Measurements from ENCODE around the gene JAKMIP2. TPM values are rescaled to one million over a fixed set of nuclear protein-coding genes. Genes with fewer than 3 reads are reported as not detected.

The JAKMIP2 gene
- total RNA-seq, 1 experiment from 2014 or later, result 39.5 TPM

DNA sequence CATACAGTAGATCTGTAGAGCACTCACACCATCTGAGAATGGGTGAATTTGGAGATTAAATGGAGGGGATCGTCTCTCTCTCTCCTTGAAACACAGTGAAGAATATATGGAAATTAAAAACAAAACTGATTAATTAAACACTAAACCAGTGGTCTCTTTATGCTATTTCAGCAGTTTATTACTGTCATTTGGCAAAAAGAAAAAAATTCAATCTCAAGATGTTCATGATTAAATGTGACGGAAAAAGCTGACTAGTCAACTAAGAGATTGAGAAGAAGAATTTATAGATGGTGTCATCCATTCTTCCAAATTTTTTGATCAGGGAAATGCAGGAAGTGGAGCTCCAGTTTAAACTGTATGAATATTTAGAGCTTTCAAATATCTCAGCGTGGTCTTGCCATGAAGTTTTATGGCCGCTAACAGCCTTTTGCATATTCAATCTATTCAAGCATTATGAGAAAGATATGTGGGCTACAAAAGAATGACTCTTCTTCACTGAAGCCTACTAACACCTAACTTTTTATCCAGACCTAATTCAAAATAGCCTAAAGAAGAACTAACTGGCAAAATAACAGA is 151.0 kb downstream of the JAKMIP2 start:
- H3K36me3 ChIP-seq (ENCODE audit: insufficient read depth, low read length), result peaks cover 30% of the 10 kb centered on the region; the same call in 1 of the 2 replicates
- H3K4me2 ChIP-seq (ENCODE audit: low read depth, low read length, poor library complexity, severe bottlenecking), result no peak overlapping the region
- no peak for DNase-seq
- H3K9me2 ChIP-seq (replicated peaks; ENCODE audit: insufficient read depth, low read length), result no peaks in the 10 kb centered on the region
- H2AFZ ChIP-seq (ENCODE audit: low read length), result no peak overlapping the region
- H4K20me1 ChIP-seq (ENCODE audit: insufficient read depth, low read depth, low read length), result no peaks in the 10 kb centered on the region
- H3K27me3 ChIP-seq (ENCODE audit: low read length), result no peaks in the 10 kb centered on the region
- no peaks in the 10 kb centered on the region for H3K9me3 ChIP-seq (ENCODE audit: low read length)
- H3K4me1 ChIP-seq (ENCODE audit: low read length), result peaks cover 15% of the 10 kb centered on the region
- no peak overlapping the region for H3K27ac ChIP-seq (ENCODE audit: low read length)
- H3K79me2 ChIP-seq (ENCODE audit: low read length), result no peaks in the 10 kb centered on the region
- no peak overlapping the region for H3K9ac ChIP-seq (ENCODE audit: low read length)
- no peak overlapping the region for H3K4me3 ChIP-seq (ENCODE audit: low read length)

DNA sequence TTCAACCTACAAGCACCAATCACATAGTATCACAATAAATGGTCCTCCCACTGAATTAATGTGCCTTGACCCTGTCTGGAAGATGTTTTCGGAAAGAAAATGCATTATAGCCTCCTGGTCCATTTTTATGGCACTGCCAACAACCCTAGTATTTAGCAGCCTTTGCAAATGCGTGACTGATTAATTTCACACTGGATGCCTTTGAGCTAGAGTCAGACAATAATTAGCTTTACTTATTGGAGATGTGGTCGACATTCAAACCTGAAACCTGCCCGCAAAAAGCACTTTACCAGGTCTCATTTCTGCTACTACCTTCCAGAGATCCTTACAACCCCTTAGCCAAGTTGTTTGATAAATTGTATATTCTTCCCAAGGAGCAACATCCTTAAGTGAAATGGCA is 153.3 kb downstream of the JAKMIP2 start:
- Histone ChIP-seq H3K4me1 (ENCODE audit: low read length) (peaks cover 22% of the 10 kb centered on the region), H3K4me3 (ENCODE audit: low read length) (no peak overlapping the region), H3K9ac (ENCODE audit: low read length) (no peak overlapping the region), H4K20me1 (ENCODE audit: insufficient read depth, low read depth, low read length) (no peaks in the 10 kb centered on the region), H3K36me3 (ENCODE audit: insufficient read depth, low read length) (peaks cover 31% of the 10 kb centered on the region), H3K27ac (ENCODE audit: low read length) (no peak overlapping the region), H3K4me2 (ENCODE audit: low read depth, low read length, poor library complexity, severe bottlenecking) (no peak overlapping the region), H2AFZ (ENCODE audit: low read length) (no peak overlapping the region), H3K9me2 (replicated peaks; ENCODE audit: insufficient read depth, low read length) (no peaks in the 10 kb centered on the region), H3K9me3 (ENCODE audit: low read length) (no peaks in the 10 kb centered on the region), H3K79me2 (ENCODE audit: low read length) (no peaks in the 10 kb centered on the region), H3K27me3 (ENCODE audit: low read length) (no peaks in the 10 kb centered on the region)
- no peak for DNase-seq

- no peaks in the 10 kb centered on the region for H3K79me2 ChIP-seq (ENCODE audit: low read length)
Observed at GRCh38 chr5:147628058-147628895, 154.3 kb downstream of the JAKMIP2 start.

DNA sequence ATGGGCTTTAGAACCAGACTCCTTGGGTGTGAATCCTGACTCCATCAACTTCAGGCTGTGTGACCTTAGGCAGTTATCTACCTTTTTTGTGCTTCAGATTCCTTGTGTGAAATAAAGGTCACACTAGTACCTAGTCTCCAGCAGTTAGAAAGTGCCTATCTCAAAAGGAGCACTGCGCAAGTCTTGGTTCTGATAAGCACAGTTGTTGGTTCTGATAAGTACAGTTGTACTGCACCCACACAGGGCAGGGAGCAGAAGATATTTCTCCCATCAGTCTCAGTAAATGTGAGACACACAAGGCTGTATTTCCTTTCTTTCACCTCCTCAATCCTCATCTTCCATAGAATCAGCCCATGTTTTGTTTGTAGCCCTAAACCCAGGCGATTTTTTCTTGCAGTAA is 156.1 kb downstream of the JAKMIP2 start:
- H3K4me3 ChIP-seq (ENCODE audit: low read length), result no peak overlapping the region
- no peaks in the 10 kb centered on the region for H3K79me2 ChIP-seq (ENCODE audit: low read length)
- H3K27ac ChIP-seq (ENCODE audit: low read length), result 0 out of 2 replicates have a peak overlapping the region, but pooled peaks have one; percentile 3
- H3K27me3 ChIP-seq (ENCODE audit: low read length), result no peaks in the 10 kb centered on the region
- no peaks in the 10 kb centered on the region for H3K9me2 ChIP-seq (replicated peaks; ENCODE audit: insufficient read depth, low read length)
- H4K20me1 ChIP-seq (ENCODE audit: insufficient read depth, low read depth, low read length), result no peaks in the 10 kb centered on the region
- H3K4me2 ChIP-seq (ENCODE audit: low read depth, low read length, poor library complexity, severe bottlenecking), result peak overlapping the region; percentile 12
- DNase-seq, result no peak
- no peaks in the 10 kb centered on the region for H3K9me3 ChIP-seq (ENCODE audit: low read length)
- peaks cover 22% of the 10 kb centered on the region for H3K4me1 ChIP-seq (ENCODE audit: low read length)
- peaks cover 41% of the 10 kb centered on the region for H3K36me3 ChIP-seq (ENCODE audit: insufficient read depth, low read length)
- no peak overlapping the region for H2AFZ ChIP-seq (ENCODE audit: low read length)
- H3K9ac ChIP-seq (ENCODE audit: low read length), result no peak overlapping the region; the same call in 1 of the 2 replicates

More at GRCh38 chr5:147628058-147628895, 154.3 kb downstream of the JAKMIP2 start:
- Histone ChIP-seq H3K9ac (ENCODE audit: low read length) (no peak overlapping the region), H3K27ac (ENCODE audit: low read length) (no peak overlapping the region), H3K36me3 (ENCODE audit: insufficient read depth, low read length) (peaks cover 36% of the 10 kb centered on the region), H3K4me3 (ENCODE audit: low read length) (no peak overlapping the region), H3K27me3 (ENCODE audit: low read length) (no peaks in the 10 kb centered on the region), H3K9me3 (ENCODE audit: low read length) (no peaks in the 10 kb centered on the region), H2AFZ (ENCODE audit: low read length) (no peak overlapping the region), H3K9me2 (replicated peaks; ENCODE audit: insufficient read depth, low read length) (no peaks in the 10 kb centered on the region), H4K20me1 (ENCODE audit: insufficient read depth, low read depth, low read length) (no peaks in the 10 kb centered on the region), H3K4me2 (ENCODE audit: low read depth, low read length, poor library complexity, severe bottlenecking) (no peak overlapping the region), H3K4me1 (ENCODE audit: low read length) (peaks cover 22% of the 10 kb centered on the region)
- DNase-seq, result peak; percentile 93

DNA sequence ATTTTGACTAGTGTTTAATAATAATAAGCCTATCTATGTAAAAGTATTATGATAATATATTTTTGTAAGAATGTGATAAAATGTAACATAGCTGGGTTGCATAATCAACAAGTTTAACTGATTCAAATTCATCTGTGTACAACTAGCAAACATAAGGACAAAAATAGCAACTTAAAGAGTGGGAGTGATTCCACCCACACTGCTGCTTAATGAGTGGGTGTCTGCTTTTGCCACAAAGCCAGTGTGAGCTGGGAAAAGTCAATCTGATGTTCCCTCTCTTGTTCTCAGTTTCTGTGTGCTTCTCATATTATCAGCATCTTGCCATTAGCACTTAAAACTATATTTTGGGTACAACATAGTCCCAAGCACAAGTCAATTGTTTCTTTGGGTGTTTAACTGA is 161.5 kb downstream of the JAKMIP2 start:
- Histone ChIP-seq H3K27ac (ENCODE audit: low read length) (no peak overlapping the region), H3K4me3 (ENCODE audit: low read length) (no peak overlapping the region), H2AFZ (ENCODE audit: low read length) (no peak overlapping the region), H3K79me2 (ENCODE audit: low read length) (no peaks in the 10 kb centered on the region), H3K9me3 (ENCODE audit: low read length) (no peaks in the 10 kb centered on the region), H3K4me1 (ENCODE audit: low read length) (peaks cover 2% of the 10 kb centered on the region), H3K9me2 (replicated peaks; ENCODE audit: insufficient read depth, low read length) (no peaks in the 10 kb centered on the region), H3K36me3 (ENCODE audit: insufficient read depth, low read length) (peaks cover 54% of the 10 kb centered on the region), H3K9ac (ENCODE audit: low read length) (no peak overlapping the region), H3K27me3 (ENCODE audit: low read length) (no peaks in the 10 kb centered on the region), H3K4me2 (ENCODE audit: low read depth, low read length, poor library complexity, severe bottlenecking) (no peak overlapping the region), H4K20me1 (ENCODE audit: insufficient read depth, low read depth, low read length) (no peaks in the 10 kb centered on the region)
- DNase-seq, result no peak

GRCh38 chr5:147619281-147619878 is 163.1 kb downstream of the JAKMIP2 start:
- Histone ChIP-seq H3K9me2 (replicated peaks; ENCODE audit: insufficient read depth, low read length) (no peaks in the 10 kb centered on the region), H3K27me3 (ENCODE audit: low read length) (no peaks in the 10 kb centered on the region), H3K4me2 (ENCODE audit: low read depth, low read length, poor library complexity, severe bottlenecking) (no peak overlapping the region), H3K9me3 (ENCODE audit: low read length) (no peaks in the 10 kb centered on the region), H4K20me1 (ENCODE audit: insufficient read depth, low read depth, low read length) (no peaks in the 10 kb centered on the region), H2AFZ (ENCODE audit: low read length) (no peak overlapping the region), H3K4me1 (ENCODE audit: low read length) (no peaks in the 10 kb centered on the region), H3K27ac (ENCODE audit: low read length) (no peak overlapping the region), H3K79me2 (ENCODE audit: low read length) (no peaks in the 10 kb centered on the region), H3K36me3 (ENCODE audit: insufficient read depth, low read length) (peaks cover 65% of the 10 kb centered on the region), H3K9ac (ENCODE audit: low read length) (no peak overlapping the region), H3K4me3 (ENCODE audit: low read length) (no peak overlapping the region)
- DNase-seq, result no peak

GRCh38 chr5:147617711-147618350 is 164.7 kb downstream of the JAKMIP2 start:
- no peak overlapping the region for H2AFZ ChIP-seq (ENCODE audit: low read length)
- H3K9me3 ChIP-seq (ENCODE audit: low read length), result no peaks in the 10 kb centered on the region
- DNase-seq, result no peak
- H3K27ac ChIP-seq (ENCODE audit: low read length), result no peak overlapping the region
- H3K9me2 ChIP-seq (replicated peaks; ENCODE audit: insufficient read depth, low read length), result no peaks in the 10 kb centered on the region
- H3K9ac ChIP-seq (ENCODE audit: low read length), result no peak overlapping the region
- no peaks in the 10 kb centered on the region for H3K79me2 ChIP-seq (ENCODE audit: low read length)
- H4K20me1 ChIP-seq (ENCODE audit: insufficient read depth, low read depth, low read length), result no peaks in the 10 kb centered on the region
- H3K27me3 ChIP-seq (ENCODE audit: low read length), result no peaks in the 10 kb centered on the region
- peaks cover 68% of the 10 kb centered on the region for H3K36me3 ChIP-seq (ENCODE audit: insufficient read depth, low read length)
- H3K4me2 ChIP-seq (ENCODE audit: low read depth, low read length, poor library complexity, severe bottlenecking), result no peak overlapping the region
- no peak overlapping the region for H3K4me3 ChIP-seq (ENCODE audit: low read length)
- H3K4me1 ChIP-seq (ENCODE audit: low read length), result no peaks in the 10 kb centered on the region

DNA sequence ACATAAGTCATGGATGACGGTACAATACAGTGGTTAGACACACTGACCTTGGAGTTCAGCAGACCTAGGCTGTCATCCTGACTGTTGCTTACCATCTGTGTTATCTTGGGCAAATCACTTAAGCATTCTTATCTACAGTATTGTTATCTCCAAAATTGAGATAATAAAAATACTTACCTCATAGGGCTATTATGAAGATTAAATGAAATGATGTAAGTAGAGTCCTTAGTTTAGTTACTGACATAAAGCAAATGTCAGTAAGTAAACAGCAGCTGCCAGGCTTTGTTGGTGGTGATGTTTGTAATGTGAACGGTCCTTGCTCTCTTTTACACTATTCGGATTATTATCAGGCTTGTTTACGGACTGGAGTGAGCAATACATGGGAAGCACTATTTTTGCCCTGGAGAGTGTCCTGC is 165.3 kb downstream of the JAKMIP2 start:
- H3K4me1 ChIP-seq (ENCODE audit: low read length), result no peaks in the 10 kb centered on the region
- no peaks in the 10 kb centered on the region for H3K27me3 ChIP-seq (ENCODE audit: low read length)
- no peak overlapping the region for H2AFZ ChIP-seq (ENCODE audit: low read length)
- no peak overlapping the region for H3K27ac ChIP-seq (ENCODE audit: low read length)
- H4K20me1 ChIP-seq (ENCODE audit: insufficient read depth, low read depth, low read length), result no peaks in the 10 kb centered on the region
- H3K79me2 ChIP-seq (ENCODE audit: low read length), result no peaks in the 10 kb centered on the region
- no peaks in the 10 kb centered on the region for H3K9me2 ChIP-seq (replicated peaks; ENCODE audit: insufficient read depth, low read length)
- H3K9me3 ChIP-seq (ENCODE audit: low read length), result no peaks in the 10 kb centered on the region
- H3K4me2 ChIP-seq (ENCODE audit: low read depth, low read length, poor library complexity, severe bottlenecking), result no peak overlapping the region
- DNase-seq, result no peak
- H3K4me3 ChIP-seq (ENCODE audit: low read length), result no peak overlapping the region
- H3K36me3 ChIP-seq (ENCODE audit: insufficient read depth, low read length), result peaks cover 68% of the 10 kb centered on the region
- no peak overlapping the region for H3K9ac ChIP-seq (ENCODE audit: low read length)

Measured in Karpas-422 (cell line).